Measurements from ENCODE around the gene RAD9A.

Gene RAD9A

DNA sequence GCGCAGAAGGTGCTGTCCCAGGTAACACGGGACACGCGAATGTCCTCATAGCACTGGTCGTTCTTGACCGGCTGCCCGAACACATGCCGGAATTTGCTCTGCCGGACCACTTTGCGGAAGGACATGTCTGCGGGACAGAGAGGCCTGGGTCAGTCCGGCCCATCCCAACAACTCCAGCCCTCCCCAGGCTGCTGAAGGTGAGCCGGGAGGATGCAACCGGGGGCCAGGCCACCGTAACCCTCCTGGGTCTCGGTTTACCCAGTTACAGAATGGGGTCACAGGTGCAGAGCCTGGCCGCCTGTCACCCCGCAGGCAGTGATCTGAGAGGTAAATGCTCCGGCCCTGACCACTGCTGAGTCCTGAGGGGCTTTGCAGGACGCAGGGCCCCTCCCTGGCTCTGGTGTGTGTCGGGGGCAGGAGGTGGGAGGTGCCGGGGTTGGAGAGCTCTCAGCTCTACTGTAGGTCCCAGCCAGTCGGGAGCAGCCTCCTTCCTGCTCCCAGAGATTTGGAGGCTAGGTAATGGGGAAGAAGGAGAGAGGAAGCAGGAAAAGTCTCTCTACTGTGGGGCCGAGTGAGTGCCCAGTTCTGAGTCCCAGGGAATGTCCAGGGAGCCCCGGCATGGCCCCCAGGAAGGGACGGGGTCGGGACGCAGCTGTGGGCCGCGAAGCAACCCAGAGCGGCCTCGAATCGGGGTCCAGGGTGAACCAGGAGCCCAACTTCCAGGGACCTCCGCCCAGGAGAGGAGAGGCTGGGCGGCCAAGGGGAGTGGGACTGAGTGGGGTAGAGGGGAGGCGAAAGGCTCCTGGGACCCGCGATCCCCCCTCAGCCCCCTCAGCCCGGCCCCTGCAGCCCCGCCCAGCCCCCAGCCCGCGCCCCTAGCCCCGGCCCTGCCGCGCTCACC lies 51.0 kb downstream of the RAD9A start:
- DNase-seq = no peak

DNA sequence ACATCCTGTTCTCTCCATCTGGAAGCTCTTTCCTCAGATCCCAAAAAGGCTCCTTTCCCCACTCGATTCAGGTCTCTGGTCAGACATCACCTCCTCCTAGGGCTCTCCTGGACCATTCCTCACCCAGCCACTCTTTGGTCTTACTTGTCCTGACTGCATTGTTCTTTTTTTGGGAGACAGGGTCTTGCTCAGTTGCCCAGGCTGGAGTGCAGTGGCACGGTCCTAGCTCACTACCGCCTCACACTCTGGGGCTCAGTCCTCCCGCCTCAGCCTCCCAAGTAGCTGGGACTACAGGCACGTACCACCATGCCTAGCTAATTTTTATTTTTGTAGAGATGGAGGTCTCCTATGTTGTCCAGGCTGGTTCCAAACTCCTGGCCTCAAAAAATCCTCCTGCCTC lies 53.7 kb downstream of the RAD9A start:
- DNase-seq = no peak

All from activated CD4-positive, alpha-beta T cell treated with anti-CD3 and anti-CD28 coated beads, Interleukin-2, amount 50 U/mL, for 48 hours (primary cell).